Right atrium auricular region (tissue), 2 donors: ENCODE data around the gene SIK3. TPM values are rescaled to one million over a fixed set of nuclear protein-coding genes. Genes with fewer than 3 reads are reported as not detected.

Source experiments
- DNase-seq: peaks from one replicate; pipeline ENCODE4 v3.0.0-alpha.2; 2019; ENCODE audit warnings: low spot score
- H3K27ac ChIP-seq, 2 donors: fragments of 200-600 bp; sonication (generic); 1 replicate in 1 of 2; 2 replicates in 1 of 2; pipeline ENCODE4 v1.5.1; 2016 to 2019
- H3K27me3 ChIP-seq, 2 donors: fragments of 200-600 bp; sonication (generic); one replicate each; pipeline versions ENCODE4 v1.5.1 to v1.6.0; 2017 to 2019
- H3K36me3 ChIP-seq: fragments of 200-600 bp; sonication (generic); one replicate; pipeline ENCODE4 v1.5.1; 2016
- H3K4me1 ChIP-seq, 2 donors: fragments of 200-600 bp; sonication (generic); one replicate each; pipeline versions ENCODE4 v1.5.1 to v1.6.0; 2017 to 2019
- H3K4me3 ChIP-seq, 2 donors: fragments of 200-600 bp; sonication (generic); 1 replicate in 1 of 2; 2 replicates in 1 of 2; pipeline ENCODE4 v1.5.1; 2017 to 2019; ENCODE audit warnings: mild to moderate bottlenecking in 1 of 2, moderate library complexity in 1 of 2
- H3K9me3 ChIP-seq, 2 donors: fragments of 200-600 bp; sonication (generic); one replicate each; pipeline ENCODE4 v1.5.1; 2019
- CTCF ChIP-seq, 2 donors: fragments of 200-600 bp; sonication (generic); IDR thresholded peaks; one replicate each; pipeline ENCODE4 v1.5.1; 2019; ENCODE audit warnings: antibody characterized with exemption in 2 of 2
- total RNA-seq, 2 donors: library from RNA; depleted of rRNA; stranded (reverse); fragments of >200 nt; gene quantifications; one replicate each; pipeline ENCODE4 v1.1.0, GENCODE V29; 2016

SIK3 gene
- total RNA-seq, 2 donors from 2014 or later: 27.0 to 40.1 TPM

DNA sequence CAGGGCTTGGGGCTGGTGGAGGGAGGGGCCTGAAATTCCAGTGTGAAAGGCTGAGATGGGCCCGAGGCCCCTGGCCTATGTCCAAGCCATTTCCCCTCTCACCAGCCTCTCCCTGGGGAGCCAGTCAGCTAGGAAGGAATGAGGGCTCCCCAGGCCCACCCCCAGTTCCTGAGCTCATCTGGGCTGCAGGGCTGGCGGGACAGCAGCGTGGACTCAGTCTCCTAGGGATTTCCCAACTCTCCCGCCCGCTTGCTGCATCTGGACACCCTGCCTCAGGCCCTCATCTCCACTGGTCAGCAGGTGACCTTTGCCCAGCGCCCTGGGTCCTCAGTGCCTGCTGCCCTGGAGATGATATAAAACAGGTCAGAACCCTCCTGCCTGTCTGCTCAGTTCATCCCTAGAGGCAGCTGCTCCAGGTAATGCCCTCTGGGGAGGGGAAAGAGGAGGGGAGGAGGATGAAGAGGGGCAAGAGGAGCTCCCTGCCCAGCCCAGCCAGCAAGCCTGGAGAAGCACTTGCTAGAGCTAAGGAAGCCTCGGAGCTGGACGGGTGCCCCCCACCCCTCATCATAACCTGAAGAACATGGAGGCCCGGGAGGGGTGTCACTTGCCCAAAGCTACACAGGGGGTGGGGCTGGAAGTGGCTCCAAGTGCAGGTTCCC, 268.6 kb downstream of the SIK3 start, which contains the start of gene APOC3:
APOC3 (plus strand) TSS at position 383 of the 659 bp plus-strand sequence. CDS start 676 bp downstream, outside the sequence.
- Histone ChIP-seq H3K4me3 (no peak within 1 kb of the TSS), H3K36me3 (no peaks in the 10 kb centered on the region), H3K27ac (no peak within 1 kb of the TSS), H3K27me3 (no peaks in the 10 kb centered on the region), H3K9me3 (no peaks in the 10 kb centered on the region), H3K4me1 (peaks cover 0 to 1% of the 10 kb centered on the region in 2 donors)
- no peak for DNase-seq
- no peak for TF ChIP-seq CTCF (IDR thresholded peaks at IDR 0.05)

- H3K27me3 ChIP-seq: no peaks in the 10 kb centered on the region
- no peak overlapping the region for H3K27ac ChIP-seq
- TF ChIP-seq CTCF (IDR thresholded peaks at IDR 0.05): no peak
- H3K36me3 ChIP-seq: no peaks in the 10 kb centered on the region
- H3K9me3 ChIP-seq: no peaks in the 10 kb centered on the region
- DNase-seq: no peak
- H3K4me3 ChIP-seq: no peak overlapping the region
- no peaks in the 10 kb centered on the region for H3K4me1 ChIP-seq
Observed at GRCh38 chr11:116828632-116829524, 269.4 kb downstream of the SIK3 start.

DNA sequence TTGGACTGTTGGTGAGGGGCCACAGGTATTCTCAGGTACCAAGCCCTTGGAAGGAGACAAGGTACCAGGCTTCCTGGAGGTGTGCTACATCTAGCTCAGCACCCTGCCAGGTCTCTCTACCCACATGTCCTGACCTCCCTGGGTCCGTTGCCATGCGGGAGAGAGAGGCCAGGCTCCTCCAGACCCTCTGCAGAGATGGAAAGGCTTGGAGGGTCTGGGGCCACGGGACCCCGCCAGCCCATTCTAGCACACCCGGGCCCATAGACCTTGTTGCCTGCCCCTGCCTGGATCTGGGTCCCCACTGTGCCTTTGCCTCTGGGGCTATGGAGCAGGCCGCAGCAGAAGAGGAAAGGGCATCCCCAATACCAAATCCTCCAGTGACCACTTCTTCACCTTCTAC, 270.8 kb downstream of the SIK3 start:
- no peaks in the 10 kb centered on the region for H3K9me3 ChIP-seq
- TF ChIP-seq CTCF (IDR thresholded peaks at IDR 0.05): no peak
- H3K4me3 ChIP-seq: no peak overlapping the region
- H3K27ac ChIP-seq: no peak overlapping the region
- H3K4me1 ChIP-seq: no peaks in the 10 kb centered on the region
- H3K27me3 ChIP-seq: no peaks in the 10 kb centered on the region
- no peaks in the 10 kb centered on the region for H3K36me3 ChIP-seq
- no peak for DNase-seq

GRCh38 chr11:116826751-116827431, 271.3 kb downstream of the SIK3 start:
- Histone ChIP-seq H3K4me3 (no peak overlapping the region), H3K36me3 (no peaks in the 10 kb centered on the region), H3K27me3 (no peaks in the 10 kb centered on the region), H3K4me1 (no peaks in the 10 kb centered on the region), H3K27ac (no peak overlapping the region), H3K9me3 (no peaks in the 10 kb centered on the region)
- no peak for DNase-seq
- TF ChIP-seq CTCF (IDR thresholded peaks at IDR 0.05): no peak

DNA sequence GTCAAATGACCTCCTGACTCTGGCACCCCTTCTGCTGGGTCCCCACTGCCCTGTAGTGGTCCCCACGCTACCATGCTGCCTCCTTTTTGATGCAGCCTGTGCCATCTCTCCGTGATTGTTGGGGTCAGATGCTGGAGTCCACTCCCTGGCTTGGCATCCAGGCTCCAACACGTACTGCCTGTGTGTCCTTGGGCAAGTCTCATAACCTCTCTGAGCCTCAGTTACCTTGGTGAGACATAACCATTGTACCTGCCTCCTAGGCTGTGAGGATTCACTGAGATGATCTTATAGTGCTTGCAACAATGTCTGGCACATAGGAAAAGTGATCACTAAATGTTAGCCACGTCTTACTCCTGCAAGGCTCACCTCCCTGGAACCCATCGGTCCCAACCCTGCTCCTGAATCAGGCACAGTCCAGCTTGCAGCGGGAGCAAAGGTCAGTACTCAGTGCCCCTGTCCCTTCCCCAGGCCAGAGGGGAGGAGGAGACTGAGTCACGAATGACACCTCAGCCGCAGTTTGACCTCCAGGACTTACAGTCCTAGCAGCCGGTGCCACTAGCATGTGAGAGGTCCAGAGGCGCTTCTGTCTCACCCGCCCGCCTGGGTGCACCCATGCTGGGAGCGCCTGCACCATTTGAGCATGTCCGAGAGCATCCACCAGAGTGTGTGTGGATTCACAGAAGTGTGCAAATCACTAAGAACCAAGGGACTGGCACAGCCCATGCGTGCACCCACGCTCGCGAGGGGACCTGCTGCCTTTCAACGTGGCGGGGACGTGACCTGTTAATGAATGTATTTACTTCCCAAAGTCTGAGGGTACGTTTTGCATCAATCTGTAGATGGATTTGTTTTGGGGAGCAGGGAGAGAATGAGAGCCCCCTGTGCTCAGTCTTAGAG, 272.1 kb downstream of the SIK3 start:
- no peak overlapping the region for H3K4me3 ChIP-seq
- H3K36me3 ChIP-seq: no peaks in the 10 kb centered on the region
- no peaks in the 10 kb centered on the region for H3K4me1 ChIP-seq
- DNase-seq: no peak
- no peak overlapping the region for H3K27ac ChIP-seq
- no peaks in the 10 kb centered on the region for H3K9me3 ChIP-seq
- no peak for TF ChIP-seq CTCF (IDR thresholded peaks at IDR 0.05)
- H3K27me3 ChIP-seq: no peaks in the 10 kb centered on the region
